ENCODE measurements around the gene MICAL2. TPM values are rescaled to one million over a fixed set of nuclear protein-coding genes. Genes with fewer than 3 reads are reported as not detected.

Gene MICAL2
- total and polyA plus RNA-seq, 12 donors: 8.4 to 80.5 (median 34.1) TPM

DNA sequence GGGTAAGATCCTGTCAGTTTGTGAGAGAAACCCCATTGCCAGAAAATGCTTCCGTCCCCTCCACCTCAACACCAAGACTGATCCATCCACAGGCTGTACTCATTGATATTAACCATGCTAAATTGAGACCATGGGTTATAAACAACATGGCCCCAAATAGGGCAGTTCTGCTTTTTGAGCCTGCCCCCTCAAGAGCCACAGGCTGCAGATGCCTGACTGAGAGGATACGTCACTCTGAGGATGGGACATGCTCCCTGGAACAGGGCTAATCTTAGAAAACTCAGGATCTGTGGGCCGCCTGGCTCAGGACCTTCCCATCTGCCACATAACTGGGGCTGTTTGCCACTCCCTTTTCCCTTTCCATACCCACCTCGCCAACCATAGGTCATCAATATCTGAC, 99.8 kb downstream of the MICAL2 start:
- Histone ChIP-seq H3K27me3 (no peaks in the 10 kb centered on the region), H3K4me3 (no peak overlapping the region), H3K4me1 (replicated peaks in 1 of 2) (no peaks in the 10 kb centered on the region), H3K9me3 (replicated peaks in 1 of 3) (no peaks in the 10 kb centered on the region), H3K36me3 (replicated peaks in 1 of 2) (peaks cover 0 to 18% of the 10 kb centered on the region in 2 donors), H3K27ac (no peak overlapping the region)
- DNase-seq: no peak
- WGBS, 4 donors: 94 to 97% (median 95%) methylated on average over 3 to 4 of the region's 4 CpGs
- no peak for TF ChIP-seq POLR2A (IDR thresholded peaks at IDR 0.05)
- TF ChIP-seq, protein P1, sequence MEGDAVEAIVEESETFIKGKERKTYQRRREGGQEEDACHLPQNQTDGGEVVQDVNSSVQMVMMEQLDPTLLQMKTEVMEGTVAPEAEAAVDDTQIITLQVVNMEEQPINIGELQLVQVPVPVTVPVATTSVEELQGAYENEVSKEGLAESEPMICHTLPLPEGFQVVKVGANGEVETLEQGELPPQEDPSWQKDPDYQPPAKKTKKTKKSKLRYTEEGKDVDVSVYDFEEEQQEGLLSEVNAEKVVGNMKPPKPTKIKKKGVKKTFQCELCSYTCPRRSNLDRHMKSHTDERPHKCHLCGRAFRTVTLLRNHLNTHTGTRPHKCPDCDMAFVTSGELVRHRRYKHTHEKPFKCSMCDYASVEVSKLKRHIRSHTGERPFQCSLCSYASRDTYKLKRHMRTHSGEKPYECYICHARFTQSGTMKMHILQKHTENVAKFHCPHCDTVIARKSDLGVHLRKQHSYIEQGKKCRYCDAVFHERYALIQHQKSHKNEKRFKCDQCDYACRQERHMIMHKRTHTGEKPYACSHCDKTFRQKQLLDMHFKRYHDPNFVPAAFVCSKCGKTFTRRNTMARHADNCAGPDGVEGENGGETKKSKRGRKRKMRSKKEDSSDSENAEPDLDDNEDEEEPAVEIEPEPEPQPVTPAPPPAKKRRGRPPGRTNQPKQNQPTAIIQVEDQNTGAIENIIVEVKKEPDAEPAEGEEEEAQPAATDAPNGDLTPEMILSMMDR (IDR thresholded peaks at IDR 0.05): no peak
- intact Hi-C loops (cut with DNase I): no loop called here

DNA sequence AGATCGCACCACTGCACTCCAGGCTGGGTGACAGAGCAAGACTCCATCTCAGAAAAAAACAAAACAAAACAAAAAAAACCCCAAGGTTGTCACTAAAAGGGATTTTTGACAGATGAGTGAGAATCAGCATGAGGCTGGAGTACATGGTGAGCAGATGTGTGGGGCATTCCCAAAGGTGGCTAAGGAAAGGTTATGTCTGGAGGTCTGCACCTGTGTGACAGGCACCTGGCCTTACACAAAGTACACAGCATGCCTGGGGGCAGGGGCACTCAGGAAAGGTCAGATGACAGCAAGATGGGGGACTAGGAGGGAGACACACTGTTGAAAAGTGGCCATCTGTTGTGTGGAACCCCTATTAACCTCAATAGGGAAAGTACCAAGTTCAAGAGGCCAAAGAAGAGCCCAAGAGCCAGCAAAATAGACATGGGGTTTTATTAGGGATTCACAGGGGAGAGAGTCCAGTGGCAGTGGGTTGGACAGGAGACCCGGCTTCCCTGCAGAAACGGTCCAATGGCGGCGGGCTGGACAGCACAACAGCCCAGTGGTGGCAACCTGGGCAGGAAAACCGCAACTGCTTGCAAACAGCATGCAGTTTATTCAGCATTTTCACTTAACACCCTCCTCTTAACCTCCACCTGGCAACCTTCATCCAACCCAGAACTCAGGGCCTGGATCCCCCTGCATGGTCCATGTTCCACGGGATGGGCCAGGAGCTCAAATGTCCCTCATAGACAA, 101.1 kb downstream of the MICAL2 start:
- DNase-seq: no peak
- Histone ChIP-seq H3K36me3 (replicated peaks in 1 of 2) (peaks cover 0 to 18% of the 10 kb centered on the region in 2 donors), H3K4me1 (replicated peaks in 1 of 2) (peaks cover 0 to 1% of the 10 kb centered on the region in 2 donors), H3K27ac (no peak overlapping the region), H3K9me3 (replicated peaks in 1 of 3) (no peaks in the 10 kb centered on the region), H3K27me3 (no peaks in the 10 kb centered on the region), H3K4me3 (no peak overlapping the region)
- intact Hi-C loops (cut with DNase I): no loop called here
- TF ChIP-seq POLR2A (IDR thresholded peaks at IDR 0.05): no peak
- TF ChIP-seq, protein P1 (IDR thresholded peaks at IDR 0.05): no peak
- WGBS, 4 donors: 96 to 98% (median 97%) methylated on average over 7 of the region's 7 CpGs

DNA sequence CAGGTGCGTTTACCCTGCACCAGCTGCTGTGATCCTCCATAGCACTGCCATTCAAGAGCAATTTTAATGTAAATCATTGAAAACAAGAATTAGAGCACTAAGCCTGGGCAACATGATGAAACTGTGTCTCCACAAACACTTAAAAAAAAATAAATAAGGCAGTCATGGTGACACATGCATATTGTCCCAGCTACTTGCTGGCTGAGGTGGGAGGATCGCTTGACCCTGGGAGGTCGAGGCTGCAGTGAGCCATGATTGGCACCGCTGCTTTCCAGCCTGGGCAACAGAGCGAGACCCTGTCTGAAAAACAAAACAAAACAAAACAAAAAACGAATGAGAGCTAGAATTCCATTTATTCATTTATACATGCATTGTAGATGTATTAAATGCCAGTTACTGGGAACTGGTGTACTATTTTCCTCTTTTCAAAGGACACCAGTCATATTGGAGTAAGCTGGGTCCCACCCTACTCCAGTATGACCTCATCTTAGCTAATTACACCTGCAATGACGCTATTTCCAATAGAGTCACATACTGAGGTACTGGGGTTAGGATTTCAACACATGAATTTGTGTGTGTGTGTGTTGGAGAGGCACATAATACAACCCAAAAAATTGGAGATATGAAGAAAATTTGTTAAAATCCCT, 101.9 kb downstream of the MICAL2 start:
- Histone ChIP-seq H3K27ac (no peak overlapping the region), H3K4me1 (replicated peaks in 1 of 2) (peaks cover 0 to 5% of the 10 kb centered on the region in 2 donors), H3K36me3 (replicated peaks in 1 of 2) (peaks cover 0 to 18% of the 10 kb centered on the region in 2 donors), H3K9me3 (replicated peaks in 1 of 3) (no peaks in the 10 kb centered on the region), H3K4me3 (no peak overlapping the region), H3K27me3 (no peaks in the 10 kb centered on the region)
- TF ChIP-seq, protein P1 (IDR thresholded peaks at IDR 0.05): no peak
- no peak for TF ChIP-seq POLR2A (IDR thresholded peaks at IDR 0.05)
- no peak for DNase-seq
- 80 to 94% (median 90%) methylated on average over 7 of the region's 7 CpGs for WGBS, 4 donors
- intact Hi-C loops (cut with DNase I): no loop called here

DNA sequence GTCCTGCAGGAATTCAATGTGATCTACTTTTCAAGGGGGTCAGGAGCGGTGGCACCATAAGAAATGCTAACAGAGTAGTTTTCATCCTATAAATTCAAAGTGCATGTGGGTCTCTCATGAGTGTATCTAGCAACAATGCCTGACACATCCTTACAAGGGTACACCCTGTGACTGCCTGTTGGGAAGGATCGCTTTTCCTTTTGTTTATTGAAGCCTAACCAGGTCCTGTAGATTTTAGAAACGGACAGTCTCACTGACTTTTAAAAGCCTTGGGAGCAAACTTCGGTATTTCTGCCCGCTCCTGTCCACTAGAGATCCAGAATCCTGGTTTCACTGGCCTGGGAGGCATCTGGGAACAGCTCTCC, 102.4 kb downstream of the MICAL2 start:
- Histone ChIP-seq H3K4me3 (no peak overlapping the region), H3K36me3 (replicated peaks in 1 of 2) (peaks cover 0 to 16% of the 10 kb centered on the region in 2 donors), H3K9me3 (replicated peaks in 1 of 3) (no peaks in the 10 kb centered on the region), H3K4me1 (replicated peaks in 1 of 2) (peaks cover 0 to 5% of the 10 kb centered on the region in 2 donors), H3K27ac (no peak overlapping the region), H3K27me3 (no peaks in the 10 kb centered on the region)
- intact Hi-C loops (cut with DNase I): no loop called here
- TF ChIP-seq POLR2A (IDR thresholded peaks at IDR 0.05): no peak
- TF ChIP-seq, protein P1 (IDR thresholded peaks at IDR 0.05): no peak
- WGBS, 4 donors: 89 to 99% (median 96%) methylated on average over 5 of the region's 5 CpGs
- DNase-seq: no peak
